Gastroesophageal sphincter (tissue), 4 donors: ENCODE measurements around the gene NLRP5. TPM values are rescaled to one million over a fixed set of nuclear protein-coding genes. Genes with fewer than 3 reads are reported as not detected.
"Not testable (repeated sequence)": the region's sequence is repeated elsewhere in the genome, so short reads cannot be mapped to it uniquely, and the experiment has no call there.

Experiments
- ATAC-seq: fragments of 150-250 bp; one replicate; pipeline ENCODE4 v1.9.1; 2016; ENCODE audit warnings: mild to moderate bottlenecking, moderate library complexity
- H3K27ac ChIP-seq, 4 donors: fragments of 200-600 bp; sonication (generic) in 3 of 4; 1 replicate in 3 of 4; 2 replicates in 1 of 4; pipeline ENCODE4 v1.5.1; 2016 to 2019
- H3K27me3 ChIP-seq: fragments of 200-600 bp; sonication (generic); one replicate; pipeline ENCODE4 v1.5.1; 2019
- H3K36me3 ChIP-seq, 2 donors: fragments of 200-600 bp; sonication (generic); one replicate each; pipeline ENCODE4 v1.5.1; 2019; ENCODE audit warnings: control low read depth in 1 of 2
- H3K4me1 ChIP-seq, 3 donors: fragments of 200-600 bp; sonication (generic); 1 replicate in 2 of 3; 2 replicates in 1 of 3; pipeline ENCODE4 v1.5.1; 2016 to 2019; ENCODE audit warnings: control low read depth in 2 of 3
- H3K4me3 ChIP-seq, 2 donors: fragments of 200-600 bp; sonication (generic); one replicate each; pipeline ENCODE4 v1.5.1; 2019; ENCODE audit warnings: mild to moderate bottlenecking in 1 of 2, moderate library complexity in 1 of 2
- H3K9me3 ChIP-seq, 3 donors: fragments of 200-600 bp; sonication (generic); one replicate each; pipeline ENCODE4 v1.5.1; 2017 to 2019; ENCODE audit warnings: control low read depth in 2 of 3
- CTCF ChIP-seq, 4 experiments: fragments of 200-600 bp in 2 of 4; fragments of 450-650 bp in 2 of 4; sonication (generic) in 1 of 4; IDR thresholded peaks; one replicate each; pipeline ENCODE4 v1.5.1; 2017 to 2019; ENCODE audit warnings: antibody characterized with exemption in 4 of 4, mild to moderate bottlenecking in 2 of 4, moderate library complexity in 2 of 4
- EP300 ChIP-seq: sonication (generic); formaldehyde crosslinking; IDR thresholded peaks from one replicate; pipeline ENCODE4 v1.6.1; 2017; ENCODE audit warnings: antibody characterized with exemption, mild to moderate bottlenecking
- POLR2A ChIP-seq, 2 donors: fragments of 450-650 bp; IDR thresholded peaks; one replicate each; pipeline ENCODE4 v1.6.1; 2017; ENCODE audit warnings: antibody characterized with exemption in 2 of 2, mild to moderate bottlenecking in 2 of 2, moderate library complexity in 1 of 2
- POLR2AphosphoS5 ChIP-seq: sonication (generic); formaldehyde crosslinking; IDR thresholded peaks from one replicate; pipeline ENCODE4 v1.6.1; 2017; ENCODE audit warnings: antibody characterized with exemption
- WGBS, 2 donors: methylation state at CpG; one replicate each; pipeline ENCODE4 v1.1.5; 2018; ENCODE audit warnings: low coverage in 1 of 2; 5-methylcytosine and 5-hydroxymethylcytosine counted together
- total RNA-seq, 4 donors: library from RNA; depleted of rRNA; stranded (reverse); fragments of >200 nt; gene quantifications; one replicate each; pipeline ENCODE4 v1.1.0, GENCODE V29; 2016

Gene NLRP5
- total RNA-seq, 4 donors from 2014 or later = not detected

DNA sequence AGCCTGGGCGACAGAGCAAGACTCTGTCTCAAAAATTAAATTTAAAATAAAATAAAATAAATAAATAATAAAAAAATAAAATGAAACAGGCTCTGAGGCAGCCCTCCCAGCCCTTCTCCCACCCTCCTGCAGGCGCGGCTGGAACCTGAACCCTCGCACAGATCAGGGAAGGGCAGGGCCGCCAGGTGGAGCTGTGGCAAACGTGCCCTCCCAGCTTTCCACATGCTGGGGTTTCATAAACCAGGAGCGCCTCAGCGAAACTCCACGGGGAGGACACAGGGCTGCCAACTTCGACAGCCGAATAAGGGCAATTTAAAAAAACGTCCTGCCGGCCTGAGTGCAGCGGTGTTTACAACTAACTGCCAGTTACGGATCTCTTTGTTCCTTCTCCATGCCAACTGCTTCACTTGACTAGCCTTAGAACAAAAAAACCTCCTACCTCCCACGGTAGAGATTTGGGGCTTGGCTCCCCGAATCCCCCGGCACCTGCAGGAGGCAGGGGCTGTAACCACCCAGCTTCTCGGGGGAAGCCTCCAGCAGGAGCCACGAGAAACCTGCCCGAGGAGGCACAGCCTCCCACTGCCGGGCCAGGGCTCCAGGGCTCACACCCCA lies 118.6 kb downstream of the NLRP5 start:
- Histone ChIP-seq H3K27ac (peak overlapping the region; percentile 50 to 87 (median 84)), H3K4me3 (peak overlapping the region in 1 of 2 donors; percentile 25), H3K4me1 (peaks cover 3 to 71% (median 49%) of the 10 kb centered on the region in 3 donors), H3K27me3 (no peaks in the 10 kb centered on the region), H3K36me3 (peaks cover 0 to 29% of the 10 kb centered on the region in 2 donors), H3K9me3 (no peaks in the 10 kb centered on the region)
- 0 to 8% methylated on average over 2 to 14 of the region's 22 CpGs for WGBS, 2 donors
- ATAC-seq = peak; percentile 91
- peak; percentile 79 for TF ChIP-seq POLR2AphosphoS5
- peak in 3 of 4 experiments; percentile 82 to 92 (median 88) for TF ChIP-seq CTCF (IDR thresholded peaks at IDR 0.05)
- TF ChIP-seq POLR2A (IDR thresholded peaks at IDR 0.05) = no peak
- TF ChIP-seq EP300 = no peak

DNA sequence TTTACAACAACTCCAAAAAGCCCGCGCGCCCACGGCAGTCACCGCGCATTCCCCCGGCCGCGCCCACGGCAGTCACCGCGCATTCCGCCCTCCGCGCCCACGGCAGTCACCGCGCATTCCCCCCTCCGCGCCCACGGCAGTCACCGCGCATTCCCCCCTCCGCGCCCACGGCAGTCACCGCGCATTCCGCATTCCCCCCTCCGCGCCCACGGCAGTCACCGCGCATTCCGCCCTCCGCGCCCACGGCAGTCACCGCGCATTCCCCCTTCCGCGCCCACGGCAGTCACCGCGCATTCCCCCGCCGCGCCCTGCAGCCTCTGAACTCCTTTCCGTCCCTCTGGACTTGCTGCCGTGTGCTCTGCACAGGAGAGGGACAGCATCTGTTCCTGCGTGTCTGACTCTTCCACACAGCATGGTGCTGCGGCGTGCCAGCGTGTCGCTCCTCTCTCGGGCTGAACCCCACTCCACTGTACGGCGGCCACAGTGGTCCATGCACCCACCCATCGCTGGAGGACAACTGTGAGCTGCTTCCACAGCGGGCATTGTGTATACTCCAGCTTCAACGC lies 119.3 kb downstream of the NLRP5 start:
- not testable (repeated sequence) for ATAC-seq, H3K9me3 ChIP-seq, H3K27me3 ChIP-seq
- Histone ChIP-seq H3K36me3 (peaks cover 0 to 24% of the 10 kb centered on the region in 2 donors), H3K4me3 (peak overlapping the region in 1 of 2 donors; percentile 25), H3K4me1 (peaks cover 3 to 78% (median 56%) of the 10 kb centered on the region in 3 donors), H3K27ac (peak overlapping the region; percentile 50 to 87 (median 84))
- WGBS, 2 donors = 86 to 92% methylated on average over 30 to 35 of the region's 61 CpGs

GRCh38 chr19:56106397-56106849 lies 119.8 kb downstream of the NLRP5 start:
- Histone ChIP-seq H3K4me1 (peaks cover 8 to 84% (median 61%) of the 10 kb centered on the region in 3 donors), H3K36me3 (peaks cover 0 to 18% of the 10 kb centered on the region in 2 donors), H3K27ac (peak overlapping the region in 3 of 4 donors; percentile 84 to 87 (median 85)), H3K27me3 (no peaks in the 10 kb centered on the region), H3K4me3 (no peak overlapping the region), H3K9me3 (no peaks in the 10 kb centered on the region)
- ATAC-seq = no peak
- TF ChIP-seq CTCF (IDR thresholded peaks at IDR 0.05) = no peak
- TF ChIP-seq POLR2A (IDR thresholded peaks at IDR 0.05) = no peak
- TF ChIP-seq EP300 = no peak
- TF ChIP-seq POLR2AphosphoS5 = no peak
- 71% methylated on average over 5 of the region's 27 CpGs; no CpG with 5 or more reads in 1 of the 2 donors for WGBS, 2 donors

- TF ChIP-seq POLR2AphosphoS5 = no peak
- no peak for TF ChIP-seq CTCF (IDR thresholded peaks at IDR 0.05)
- no peak for TF ChIP-seq EP300
- TF ChIP-seq POLR2A (IDR thresholded peaks at IDR 0.05) = no peak
- 65 to 85% methylated on average over 5 of the region's 11 CpGs for WGBS, 2 donors
- no peak for ATAC-seq
- H3K4me1 ChIP-seq = peaks cover 12 to 89% (median 67%) of the 10 kb centered on the region in 3 donors
- no peaks in the 10 kb centered on the region for H3K9me3 ChIP-seq
- H3K27me3 ChIP-seq = no peaks in the 10 kb centered on the region
- H3K4me3 ChIP-seq = no peak overlapping the region
- peaks cover 0 to 13% of the 10 kb centered on the region in 2 donors for H3K36me3 ChIP-seq
- peak overlapping the region; percentile 1 to 87 (median 84) for H3K27ac ChIP-seq
Observed at GRCh38 chr19:56106993-56107392, 120.4 kb downstream of the NLRP5 start.

GRCh38 chr19:56107626-56108351 lies 121.2 kb downstream of the NLRP5 start:
- Histone ChIP-seq H3K36me3 (peaks cover 0 to 5% of the 10 kb centered on the region in 2 donors), H3K4me1 (peaks cover 12 to 94% (median 75%) of the 10 kb centered on the region in 3 donors), H3K27ac (peak overlapping the region; percentile 1 to 87 (median 84)), H3K9me3 (no peaks in the 10 kb centered on the region), H3K27me3 (no peaks in the 10 kb centered on the region), H3K4me3 (peak overlapping the region; percentile 3 to 42)
- ATAC-seq = no peak
- WGBS, 2 donors = 40 to 48% methylated on average over 9 to 16 of the region's 27 CpGs
- TF ChIP-seq EP300 (no peak), CTCF (IDR thresholded peaks at IDR 0.05) (no peak), POLR2AphosphoS5 (no peak), POLR2A (IDR thresholded peaks at IDR 0.05) (no peak)
